Medulla oblongata (tissue), 1 donor: Measurements from ENCODE around the gene SLC44A3.

Experiments
- DNase-seq: peaks from one replicate; pipeline ENCODE4 v3.0.0-alpha.2; 2015; ENCODE audit errors: extremely low spot score

Gene SLC44A3

GRCh38 chr1:94907136-94907535 is 87.0 kb downstream of the SLC44A3 start:
- DNase-seq = no peak

GRCh38 chr1:94908190-94908589 is 88.0 kb downstream of the SLC44A3 start:
- DNase-seq = no peak

GRCh38 chr1:94908965-94909364 is 88.8 kb downstream of the SLC44A3 start:
- DNase-seq = no peak

- DNase-seq = no peak
Observed at GRCh38 chr1:94909486-94909885, 89.3 kb downstream of the SLC44A3 start.

GRCh38 chr1:94912263-94913184 is 92.4 kb downstream of the SLC44A3 start:
- DNase-seq = no peak

GRCh38 chr1:94917251-94917650 is 97.1 kb downstream of the SLC44A3 start:
- DNase-seq = no peak

DNA sequence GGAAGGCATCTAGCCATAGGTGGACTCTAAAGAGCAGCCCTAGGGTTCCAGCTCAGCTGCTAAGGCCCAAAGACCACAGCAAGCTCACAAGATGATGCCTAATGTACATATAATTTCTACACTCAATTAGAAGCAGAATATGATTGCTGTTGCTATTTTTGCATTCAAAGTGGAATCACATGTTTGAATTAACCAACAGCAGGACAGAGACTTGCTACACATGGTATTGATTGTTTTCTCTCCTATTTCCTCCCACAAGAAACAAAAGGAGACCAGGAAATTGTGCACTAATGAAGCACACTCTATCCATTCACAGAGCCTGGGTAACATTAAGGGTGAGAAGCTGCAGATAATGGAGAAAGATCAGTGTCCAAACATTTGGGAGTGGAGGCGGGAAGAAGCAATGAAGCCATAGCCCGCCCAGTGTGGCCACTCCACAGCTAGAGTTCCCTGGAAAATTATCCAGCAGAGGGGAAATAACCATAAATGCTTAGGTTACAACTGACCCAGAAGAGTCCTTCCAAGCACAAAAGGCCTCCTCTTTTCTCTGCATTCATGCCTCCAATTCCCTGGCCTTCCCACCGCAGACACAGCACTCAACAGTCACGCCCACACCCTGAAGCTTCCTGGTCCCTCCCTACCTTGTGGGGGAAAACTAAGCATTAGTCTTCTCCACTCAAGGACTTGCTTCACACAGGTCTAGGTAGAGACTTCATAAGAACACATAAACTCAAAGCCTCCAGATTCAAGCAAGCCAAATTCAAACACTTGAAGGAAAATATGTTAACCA is 99.3 kb downstream of the SLC44A3 start:
- no peak for DNase-seq

DNA sequence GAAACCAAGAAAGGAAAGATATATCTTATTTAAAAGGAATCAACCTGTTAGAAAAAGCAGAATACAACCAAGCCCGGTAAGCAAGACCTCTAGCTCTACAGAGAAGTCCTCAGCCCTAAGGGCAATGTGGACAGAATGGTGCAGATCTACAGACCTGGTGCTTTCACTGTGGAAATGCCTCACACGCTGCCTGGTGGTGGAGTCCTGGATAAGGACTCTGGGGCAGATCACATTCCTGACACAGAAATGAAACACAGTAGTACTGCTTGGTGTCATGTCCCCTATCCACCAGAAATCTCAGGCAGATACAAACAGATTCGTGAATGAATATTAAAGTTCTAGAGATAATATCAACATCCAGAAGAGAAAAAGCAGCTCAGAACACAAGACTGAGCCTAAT is 99.9 kb downstream of the SLC44A3 start:
- DNase-seq = no peak

GRCh38 chr1:94921977-94922376 is 101.8 kb downstream of the SLC44A3 start:
- no peak for DNase-seq

- DNase-seq = no peak
Observed at GRCh38 chr1:94922761-94923331, 102.7 kb downstream of the SLC44A3 start.

DNA sequence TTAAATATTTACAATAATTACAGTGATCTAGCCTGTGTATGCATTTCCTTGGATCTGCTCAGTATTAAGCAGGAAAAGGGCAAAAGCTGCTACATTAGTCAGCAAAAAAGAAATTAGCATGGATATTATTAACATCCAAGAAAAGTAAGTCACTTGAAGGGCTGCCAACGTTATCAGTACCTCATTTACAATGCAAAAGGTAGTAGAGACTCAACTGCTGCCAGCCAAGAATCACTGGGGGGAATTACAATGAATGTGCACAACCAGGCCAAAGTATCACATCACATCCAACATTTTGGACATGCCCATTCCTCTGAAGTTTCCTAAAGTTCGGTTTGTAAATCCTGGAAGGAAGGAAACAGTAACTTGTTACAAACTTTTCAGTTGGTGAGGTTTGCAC is 104.8 kb downstream of the SLC44A3 start:
- DNase-seq = peak; percentile 40

- DNase-seq = peak; percentile 91
Observed at GRCh38 chr1:94925561-94926125, 105.5 kb downstream of the SLC44A3 start.

GRCh38 chr1:94926126-94926914 is 106.2 kb downstream of the SLC44A3 start:
- peak; percentile 61 for DNase-seq

DNA sequence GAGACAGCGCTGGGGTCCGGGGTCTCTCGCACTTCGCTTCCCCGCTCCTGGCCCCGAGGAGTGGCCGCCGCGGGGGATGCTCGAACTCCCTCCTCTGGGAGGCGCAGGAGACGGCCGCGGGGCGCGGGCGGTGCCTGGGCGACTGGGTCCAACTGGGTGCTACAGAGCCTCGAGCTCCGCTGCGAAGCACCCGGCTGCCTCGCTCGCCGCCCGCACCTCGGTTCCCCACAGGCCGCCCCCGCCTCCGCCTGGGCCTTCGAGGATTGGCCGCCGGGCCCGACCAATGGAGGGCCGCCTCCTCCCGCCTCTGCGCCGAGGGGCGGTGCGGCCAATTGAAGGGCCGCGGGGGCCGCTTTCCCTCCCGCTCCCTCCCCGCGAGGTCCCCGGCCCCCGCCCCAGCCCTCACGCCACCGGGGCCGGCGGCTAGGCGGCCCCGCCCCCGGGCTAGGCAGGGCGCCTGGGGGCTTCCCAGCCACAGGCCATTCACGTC is 106.8 kb downstream of the SLC44A3 start, which contains the start of gene CNN3:
CNN3 (minus strand) TSS at position 196 of the 490 bp plus-strand sequence. CDS start 216 bp downstream, outside the sequence.
- peak; percentile 96 for DNase-seq

DNA sequence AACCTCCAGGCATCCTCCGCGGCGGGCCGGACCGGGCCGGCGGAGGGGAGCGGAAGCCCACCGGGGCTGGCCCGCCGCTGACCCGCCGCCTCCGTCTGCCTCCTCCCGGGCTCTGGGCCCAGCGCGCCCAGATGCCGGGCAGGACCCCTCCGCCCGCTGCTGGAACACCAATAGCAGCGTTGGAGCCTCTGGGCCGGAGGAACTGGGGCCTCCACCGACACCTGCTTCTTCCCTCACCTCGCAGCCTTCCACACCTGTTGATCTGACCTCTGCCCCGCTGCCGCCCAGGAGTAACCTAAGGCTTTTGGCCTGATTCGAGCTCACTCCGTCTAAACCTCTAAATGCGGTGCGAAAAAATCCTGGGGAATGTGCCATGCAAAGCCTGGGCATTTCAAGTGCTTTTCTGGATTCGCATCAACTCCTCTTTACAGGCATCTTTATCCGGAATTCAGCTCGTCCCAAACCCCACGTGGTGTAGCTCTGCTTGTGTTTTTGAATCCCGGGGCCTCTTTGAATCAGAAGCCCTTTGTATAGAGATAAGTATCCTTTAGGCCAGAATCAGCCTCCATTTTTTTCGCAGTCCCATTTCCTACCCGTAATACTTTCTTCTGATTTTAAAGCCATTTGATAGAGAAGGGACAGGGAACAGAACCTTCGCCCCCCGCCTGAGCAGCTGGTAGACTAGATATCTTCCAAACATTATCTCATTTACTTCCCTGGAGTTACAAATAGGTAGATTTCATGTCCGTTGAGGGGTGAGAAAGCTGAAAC is 107.4 kb downstream of the SLC44A3 start:
- DNase-seq = peak; percentile 84

DNA sequence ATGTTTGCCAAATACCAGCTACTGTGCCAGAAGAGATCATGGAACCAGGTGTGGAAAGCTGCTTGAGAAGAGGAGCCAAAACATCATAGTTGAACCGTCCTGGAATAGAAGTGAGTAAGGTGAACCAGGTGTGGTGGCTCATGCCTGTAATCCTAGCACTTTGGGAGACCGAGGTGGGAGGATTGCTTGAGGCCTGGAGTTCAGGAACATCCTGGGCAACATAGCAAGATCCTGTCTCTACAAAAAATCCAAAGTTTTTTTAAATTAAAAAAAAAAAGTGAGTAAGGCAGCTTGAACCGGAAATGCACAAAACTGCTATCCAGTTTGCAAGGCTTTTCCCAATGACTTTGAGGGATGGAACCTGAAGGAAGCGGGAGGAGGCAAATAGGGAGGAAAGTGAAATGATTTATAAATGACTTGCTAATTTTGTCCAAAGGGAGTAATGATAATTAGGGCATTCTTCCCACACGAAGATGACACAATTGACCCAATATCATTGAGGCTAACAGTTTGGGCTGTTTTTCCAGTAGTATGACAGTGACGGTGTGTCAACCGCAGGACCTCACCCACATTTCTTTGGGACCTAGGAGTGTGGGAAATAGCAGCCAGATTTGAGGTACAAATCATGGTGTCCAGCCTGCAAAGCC is 108.3 kb downstream of the SLC44A3 start:
- peak; percentile 23 for DNase-seq

DNA sequence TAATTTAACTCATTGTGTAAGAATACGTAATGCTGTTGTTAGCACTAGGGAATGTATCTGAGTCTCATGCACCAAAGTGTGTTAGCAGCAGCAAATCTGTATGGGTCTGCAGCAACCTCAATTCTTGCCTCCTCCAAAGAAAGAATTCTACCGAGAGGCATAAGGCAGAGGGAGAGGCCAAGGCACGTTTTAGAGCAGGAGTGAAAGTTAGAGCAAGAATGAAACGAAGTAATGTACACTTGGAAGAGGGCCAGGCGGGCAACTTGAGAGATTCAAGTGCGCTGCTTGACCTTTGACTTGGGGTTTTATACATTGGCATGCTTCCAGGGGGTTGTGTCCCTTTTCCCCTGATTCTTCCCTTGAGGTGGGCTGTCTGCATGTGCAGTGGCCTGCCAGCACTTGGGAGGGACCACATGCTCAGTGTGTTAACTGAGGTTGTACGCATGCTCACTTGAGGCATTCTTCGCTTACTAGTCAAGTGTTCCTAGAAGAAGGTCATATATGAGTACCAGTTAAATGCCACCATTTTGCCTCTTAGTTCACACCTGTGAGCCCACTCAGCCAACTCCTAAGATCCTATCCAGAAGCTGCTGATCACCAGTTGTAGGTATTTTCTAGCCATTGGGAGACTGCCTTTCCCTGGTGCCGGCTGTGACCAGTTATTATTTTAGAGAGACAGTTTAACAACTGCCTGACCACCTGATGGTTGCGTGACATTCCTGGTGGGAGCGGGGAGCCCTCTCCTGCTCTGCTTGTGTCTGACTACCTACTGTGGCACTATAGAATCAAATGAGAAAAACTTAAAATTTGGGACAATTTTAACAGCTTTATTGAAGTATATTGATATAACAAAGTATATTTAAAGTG is 109.4 kb downstream of the SLC44A3 start:
- DNase-seq = peak; percentile 26

GRCh38 chr1:94931254-94931841 is 111.2 kb downstream of the SLC44A3 start:
- no peak for DNase-seq
